ENCODE data around the gene DHCR7. TPM values are rescaled to one million over a fixed set of nuclear protein-coding genes. Genes with fewer than 3 reads are reported as not detected.

The DHCR7 gene
- total and polyA plus RNA-seq, 2 experiments from 2014 or later = 13.6 to 15.7 TPM

DNA sequence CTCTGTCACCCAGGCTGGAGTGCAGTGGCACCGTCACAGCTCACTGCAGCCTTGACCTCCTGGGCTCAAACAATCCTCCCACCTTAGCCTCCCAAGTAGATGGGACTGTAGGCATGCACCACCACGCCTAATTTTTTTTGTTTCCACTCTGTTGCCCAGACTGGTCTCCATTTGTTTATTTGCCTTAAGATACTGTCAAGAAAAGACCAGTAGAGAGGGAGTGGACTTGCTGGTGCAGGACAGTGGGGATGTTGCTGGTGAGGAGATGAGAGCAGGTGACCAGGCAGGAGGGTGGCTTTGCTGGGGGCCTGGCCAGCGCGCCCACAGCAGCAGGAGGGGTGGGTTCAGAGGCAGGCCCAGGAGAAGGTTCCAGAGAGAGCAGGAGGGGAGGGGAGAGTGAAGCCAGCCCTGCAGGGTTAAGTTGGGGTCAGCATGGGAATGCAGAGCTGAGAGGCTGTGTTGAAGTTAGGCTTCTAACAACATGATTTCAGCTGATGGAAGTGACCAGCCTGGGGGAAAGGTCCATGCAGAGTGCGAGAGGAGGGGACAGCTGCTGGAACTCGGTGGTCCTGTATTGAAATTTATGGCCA is 40.6 kb upstream of the DHCR7 start:
- DNase-seq = no peak
- Histone ChIP-seq H3K36me3 (ENCODE audit: low read depth) (peaks cover 5% of the 10 kb centered on the region; the same call in 1 of the 2 replicates), H3K9me3 (ENCODE audit: low read depth) (no peaks in the 10 kb centered on the region), H3K9me2 (ENCODE audit: insufficient read depth) (no peaks in the 10 kb centered on the region), H4K20me1 (ENCODE audit: insufficient read depth) (no peaks in the 10 kb centered on the region), H3F3A (ENCODE audit: insufficient read depth) (no peaks in the 10 kb centered on the region), H3K4me1 (ENCODE audit: insufficient read depth) (no peaks in the 10 kb centered on the region), H2AFZ (no peak overlapping the region), H3K79me2 (ENCODE audit: insufficient read depth) (no peaks in the 10 kb centered on the region), H3K27ac (no peak overlapping the region), H3K4me2 (ENCODE audit: unreplicated experiment) (no peak overlapping the region), H3K4me3 (no peak overlapping the region), H3K9ac (no peak overlapping the region), H3K27me3 (replicated peaks; ENCODE audit: insufficient read depth) (no peaks in the 10 kb centered on the region)
- no peak for TF ChIP-seq EZH2 (IDR thresholded peaks at IDR 0.05; ENCODE audit: insufficient read depth, poor library complexity, severe bottlenecking)
- TF ChIP-seq EZH2phosphoT487 (IDR thresholded peaks at IDR 0.05; ENCODE audit: insufficient read depth, low read depth) = no peak
- in situ Hi-C loops (cut with MboI) = no loop called here
- WGBS, 2 experiments (ENCODE audit: low coverage in 1 of 2, low lambda C conversion rate in 2 of 2, missing lambda C conversion rate in 2 of 2) = 81 to 86% methylated on average over 6 of the region's 6 CpGs

DNA sequence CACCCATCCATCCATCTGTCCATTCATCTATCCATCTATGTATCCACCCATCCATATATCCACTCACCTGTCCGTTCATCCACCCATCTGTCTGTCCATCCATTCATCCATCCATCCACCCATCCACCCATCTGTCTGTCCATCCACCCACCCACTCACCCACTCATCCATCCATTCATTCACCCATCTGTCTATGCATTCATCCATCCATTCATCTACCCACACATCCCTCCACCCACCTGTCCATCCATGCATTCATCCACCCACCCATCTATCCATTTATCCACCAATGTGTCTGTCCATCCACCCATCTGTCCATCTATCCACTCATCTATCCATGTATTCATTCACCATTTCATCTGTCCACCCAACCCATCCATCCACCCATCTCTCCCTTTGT is 38.1 kb upstream of the DHCR7 start:
- 93 to 100% methylated on average over 1 of the region's 1 CpG for WGBS, 2 experiments (ENCODE audit: low coverage in 1 of 2, low lambda C conversion rate in 2 of 2, missing lambda C conversion rate in 2 of 2)
- H4K20me1 ChIP-seq (ENCODE audit: insufficient read depth) = no peaks in the 10 kb centered on the region
- H3K4me3 ChIP-seq = no peak overlapping the region
- H3K9ac ChIP-seq = no peak overlapping the region
- no peaks in the 10 kb centered on the region for H3K9me2 ChIP-seq (ENCODE audit: insufficient read depth)
- H3K79me2 ChIP-seq (ENCODE audit: insufficient read depth) = no peaks in the 10 kb centered on the region
- H2AFZ ChIP-seq = no peak overlapping the region
- H3K27me3 ChIP-seq (replicated peaks; ENCODE audit: insufficient read depth) = no peaks in the 10 kb centered on the region
- no peaks in the 10 kb centered on the region for H3K9me3 ChIP-seq (ENCODE audit: low read depth)
- no peaks in the 10 kb centered on the region for H3K4me1 ChIP-seq (ENCODE audit: insufficient read depth)
- H3K27ac ChIP-seq = no peak overlapping the region
- no peaks in the 10 kb centered on the region for H3F3A ChIP-seq (ENCODE audit: insufficient read depth)
- in situ Hi-C loops (cut with MboI) = no loop called here
- no peak for TF ChIP-seq EZH2phosphoT487 (IDR thresholded peaks at IDR 0.05; ENCODE audit: insufficient read depth, low read depth)
- TF ChIP-seq EZH2 (IDR thresholded peaks at IDR 0.05; ENCODE audit: insufficient read depth, poor library complexity, severe bottlenecking) = no peak
- peaks cover 13% of the 10 kb centered on the region; the same call in 1 of the 2 replicates for H3K36me3 ChIP-seq (ENCODE audit: low read depth)
- H3K4me2 ChIP-seq (ENCODE audit: unreplicated experiment) = no peak overlapping the region
- DNase-seq = no peak

DNA sequence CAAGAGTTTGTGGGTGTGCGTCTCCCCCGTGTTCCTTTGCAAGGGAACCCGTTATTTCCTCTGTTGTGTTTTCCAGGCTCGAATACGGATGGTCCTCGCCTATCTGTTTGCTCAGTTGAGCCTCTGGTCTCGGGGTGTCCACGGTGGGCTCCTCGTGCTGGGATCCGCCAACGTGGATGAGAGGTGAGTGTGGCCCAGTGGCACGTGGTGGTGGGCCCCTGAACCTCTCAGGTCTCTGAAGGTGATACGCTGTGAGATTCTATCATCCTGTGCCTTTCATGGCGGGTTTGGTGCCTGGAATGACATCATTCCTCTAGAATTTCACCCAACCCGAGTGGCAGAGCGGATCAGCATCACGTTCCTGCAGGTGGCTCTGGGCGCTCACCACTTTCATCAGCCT is 37.3 kb upstream of the DHCR7 start:
- no peak overlapping the region for H3K27ac ChIP-seq
- TF ChIP-seq EZH2 (IDR thresholded peaks at IDR 0.05; ENCODE audit: insufficient read depth, poor library complexity, severe bottlenecking) = no peak
- no peak for TF ChIP-seq EZH2phosphoT487 (IDR thresholded peaks at IDR 0.05; ENCODE audit: insufficient read depth, low read depth)
- no peaks in the 10 kb centered on the region for H3K4me1 ChIP-seq (ENCODE audit: insufficient read depth)
- no peak overlapping the region for H3K4me3 ChIP-seq
- no peaks in the 10 kb centered on the region for H3K27me3 ChIP-seq (replicated peaks; ENCODE audit: insufficient read depth)
- in situ Hi-C loops (cut with MboI) = no loop called here
- WGBS, 2 experiments (ENCODE audit: low coverage in 1 of 2, low lambda C conversion rate in 2 of 2, missing lambda C conversion rate in 2 of 2) = 96 to 97% methylated on average over 18 of the region's 18 CpGs
- H3K4me2 ChIP-seq (ENCODE audit: unreplicated experiment) = no peak overlapping the region
- H3K9me3 ChIP-seq (ENCODE audit: low read depth) = no peaks in the 10 kb centered on the region
- DNase-seq = no peak
- H3K9me2 ChIP-seq (ENCODE audit: insufficient read depth) = no peaks in the 10 kb centered on the region
- H3K79me2 ChIP-seq (ENCODE audit: insufficient read depth) = no peaks in the 10 kb centered on the region
- peaks cover 14% of the 10 kb centered on the region; the same call in 1 of the 2 replicates for H3K36me3 ChIP-seq (ENCODE audit: low read depth)
- no peak overlapping the region for H2AFZ ChIP-seq
- H3F3A ChIP-seq (ENCODE audit: insufficient read depth) = no peaks in the 10 kb centered on the region
- H3K9ac ChIP-seq = no peak overlapping the region
- no peaks in the 10 kb centered on the region for H4K20me1 ChIP-seq (ENCODE audit: insufficient read depth)

DNA sequence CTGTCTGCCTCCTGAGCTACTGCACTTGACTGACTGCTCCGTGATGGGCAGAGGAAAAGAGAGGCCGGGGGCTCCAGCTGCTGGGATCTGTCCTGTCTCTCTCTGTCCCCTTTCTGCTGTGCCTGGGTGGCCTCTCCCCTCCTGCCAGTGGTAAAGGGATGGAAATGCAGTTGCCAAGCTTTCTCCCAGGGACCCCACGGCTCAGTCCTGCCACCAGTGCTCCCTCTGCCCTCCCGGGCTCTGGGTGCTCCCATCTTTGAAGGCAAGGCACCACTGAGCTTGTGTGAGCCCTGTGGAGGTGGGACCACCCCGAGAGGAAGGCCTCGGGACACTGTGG is 36.8 kb upstream of the DHCR7 start:
- no peaks in the 10 kb centered on the region for H4K20me1 ChIP-seq (ENCODE audit: insufficient read depth)
- WGBS, 2 experiments (ENCODE audit: low coverage in 1 of 2, low lambda C conversion rate in 2 of 2, missing lambda C conversion rate in 2 of 2) = 78 to 90% methylated on average over 6 of the region's 6 CpGs
- DNase-seq = no peak
- H3K9me3 ChIP-seq (ENCODE audit: low read depth) = no peaks in the 10 kb centered on the region
- H3K27me3 ChIP-seq (replicated peaks; ENCODE audit: insufficient read depth) = no peaks in the 10 kb centered on the region
- no peak overlapping the region for H2AFZ ChIP-seq
- peaks cover 18% of the 10 kb centered on the region; the same call in 1 of the 2 replicates for H3K36me3 ChIP-seq (ENCODE audit: low read depth)
- no peak overlapping the region for H3K27ac ChIP-seq
- no peak overlapping the region for H3K9ac ChIP-seq
- H3K79me2 ChIP-seq (ENCODE audit: insufficient read depth) = no peaks in the 10 kb centered on the region
- H3F3A ChIP-seq (ENCODE audit: insufficient read depth) = no peaks in the 10 kb centered on the region
- H3K4me2 ChIP-seq (ENCODE audit: unreplicated experiment) = no peak overlapping the region
- no peaks in the 10 kb centered on the region for H3K9me2 ChIP-seq (ENCODE audit: insufficient read depth)
- in situ Hi-C loops (cut with MboI) = no loop called here
- H3K4me1 ChIP-seq (ENCODE audit: insufficient read depth) = no peaks in the 10 kb centered on the region
- TF ChIP-seq EZH2phosphoT487 (IDR thresholded peaks at IDR 0.05; ENCODE audit: insufficient read depth, low read depth) = no peak
- TF ChIP-seq EZH2 (IDR thresholded peaks at IDR 0.05; ENCODE audit: insufficient read depth, poor library complexity, severe bottlenecking) = no peak
- no peak overlapping the region for H3K4me3 ChIP-seq

Measured in GM23248 (cell line).